ENCODE data around the gene SCN8A.
"Not testable (repeated sequence)": the region's sequence is repeated elsewhere in the genome, so short reads cannot be mapped to it uniquely, and the experiment has no call there.

The SCN8A gene

GRCh38 chr12:51793201-51793600, 202.2 kb downstream of the SCN8A start:
- Histone ChIP-seq H3K4me3 (ENCODE audit: insufficient read depth, low read depth, low read length, poor library complexity, severe bottlenecking) (no peak overlapping the region), H3K36me3 (ENCODE audit: control insufficient read depth, insufficient read depth, low read length) (no peaks in the 10 kb centered on the region), H3K4me1 (ENCODE audit: control insufficient read depth, insufficient read depth, low read length, poor library complexity, severe bottlenecking) (no peaks in the 10 kb centered on the region), H3K27me3 (replicated peaks; ENCODE audit: control insufficient read depth, insufficient read depth, low read length, poor library complexity, severe bottlenecking) (no peaks in the 10 kb centered on the region), H3K27ac (ENCODE audit: insufficient read depth, low read length, poor library complexity, severe bottlenecking) (no peak overlapping the region), H3K9me3 (ENCODE audit: control insufficient read depth, low read length) (no peaks in the 10 kb centered on the region)
- DNase-seq, result no peak

GRCh38 chr12:51797301-51797700, 206.3 kb downstream of the SCN8A start:
- Histone ChIP-seq H3K27ac (ENCODE audit: insufficient read depth, low read length, poor library complexity, severe bottlenecking) (no peak overlapping the region), H3K36me3 (ENCODE audit: control insufficient read depth, insufficient read depth, low read length) (no peaks in the 10 kb centered on the region)
- DNase-seq, result no peak

GRCh38 chr12:51798051-51798450, 207.0 kb downstream of the SCN8A start:
- H3K4me1 ChIP-seq (ENCODE audit: control insufficient read depth, insufficient read depth, low read length, poor library complexity, severe bottlenecking); DNase-seq; H3K4me3 ChIP-seq (ENCODE audit: insufficient read depth, low read depth, low read length, poor library complexity, severe bottlenecking); H3K27me3 ChIP-seq (replicated peaks; ENCODE audit: control insufficient read depth, insufficient read depth, low read length, poor library complexity, severe bottlenecking); H3K36me3 ChIP-seq (ENCODE audit: control insufficient read depth, insufficient read depth, low read length); H3K27ac ChIP-seq (ENCODE audit: insufficient read depth, low read length, poor library complexity, severe bottlenecking); H3K9me3 ChIP-seq (ENCODE audit: control insufficient read depth, low read length): not testable (repeated sequence)

More at GRCh38 chr12:51797301-51797700, 206.3 kb downstream of the SCN8A start:
- no peaks in the 10 kb centered on the region for H3K4me1 ChIP-seq (ENCODE audit: control insufficient read depth, insufficient read depth, low read length, poor library complexity, severe bottlenecking)
- H3K4me3 ChIP-seq (ENCODE audit: insufficient read depth, low read depth, low read length, poor library complexity, severe bottlenecking), result no peak overlapping the region
- no peaks in the 10 kb centered on the region for H3K9me3 ChIP-seq (ENCODE audit: control insufficient read depth, low read length)
- H3K27me3 ChIP-seq (replicated peaks; ENCODE audit: control insufficient read depth, insufficient read depth, low read length, poor library complexity, severe bottlenecking), result no peaks in the 10 kb centered on the region

DNA sequence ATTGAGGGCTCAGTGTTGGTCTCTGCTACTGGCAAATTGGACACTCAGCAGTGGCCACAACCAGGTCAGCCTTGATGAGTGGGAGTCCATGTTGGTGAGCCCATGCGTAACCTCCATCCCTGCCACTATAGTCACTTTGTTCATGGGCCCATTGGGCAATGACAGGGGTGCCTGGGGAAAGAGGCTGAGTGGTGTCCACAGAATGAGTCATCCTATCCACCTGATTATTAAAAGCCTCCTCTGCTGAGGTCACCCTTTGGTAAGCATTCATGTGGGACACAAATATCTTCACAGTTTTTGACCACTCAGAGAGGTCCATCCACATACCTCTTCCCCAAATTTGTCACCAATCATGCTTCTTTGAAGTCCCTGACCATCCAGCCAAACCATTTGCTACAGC, 207.5 kb downstream of the SCN8A start:
- Histone ChIP-seq H3K27me3 (replicated peaks; ENCODE audit: control insufficient read depth, insufficient read depth, low read length, poor library complexity, severe bottlenecking) (no peaks in the 10 kb centered on the region), H3K27ac (ENCODE audit: insufficient read depth, low read length, poor library complexity, severe bottlenecking) (no peak overlapping the region), H3K36me3 (ENCODE audit: control insufficient read depth, insufficient read depth, low read length) (no peaks in the 10 kb centered on the region), H3K4me3 (ENCODE audit: insufficient read depth, low read depth, low read length, poor library complexity, severe bottlenecking) (no peak overlapping the region), H3K4me1 (ENCODE audit: control insufficient read depth, insufficient read depth, low read length, poor library complexity, severe bottlenecking) (no peaks in the 10 kb centered on the region), H3K9me3 (ENCODE audit: control insufficient read depth, low read length) (no peaks in the 10 kb centered on the region)
- DNase-seq, result no peak

- Histone ChIP-seq H3K27me3 (replicated peaks; ENCODE audit: control insufficient read depth, insufficient read depth, low read length, poor library complexity, severe bottlenecking) (no peaks in the 10 kb centered on the region), H3K4me3 (ENCODE audit: insufficient read depth, low read depth, low read length, poor library complexity, severe bottlenecking) (no peak overlapping the region), H3K4me1 (ENCODE audit: control insufficient read depth, insufficient read depth, low read length, poor library complexity, severe bottlenecking) (no peaks in the 10 kb centered on the region), H3K36me3 (ENCODE audit: control insufficient read depth, insufficient read depth, low read length) (no peaks in the 10 kb centered on the region), H3K9me3 (ENCODE audit: control insufficient read depth, low read length) (no peaks in the 10 kb centered on the region), H3K27ac (ENCODE audit: insufficient read depth, low read length, poor library complexity, severe bottlenecking) (no peak overlapping the region)
- no peak for DNase-seq
Measured at GRCh38 chr12:51801027-51801426, 210.0 kb downstream of the SCN8A start.

DNA sequence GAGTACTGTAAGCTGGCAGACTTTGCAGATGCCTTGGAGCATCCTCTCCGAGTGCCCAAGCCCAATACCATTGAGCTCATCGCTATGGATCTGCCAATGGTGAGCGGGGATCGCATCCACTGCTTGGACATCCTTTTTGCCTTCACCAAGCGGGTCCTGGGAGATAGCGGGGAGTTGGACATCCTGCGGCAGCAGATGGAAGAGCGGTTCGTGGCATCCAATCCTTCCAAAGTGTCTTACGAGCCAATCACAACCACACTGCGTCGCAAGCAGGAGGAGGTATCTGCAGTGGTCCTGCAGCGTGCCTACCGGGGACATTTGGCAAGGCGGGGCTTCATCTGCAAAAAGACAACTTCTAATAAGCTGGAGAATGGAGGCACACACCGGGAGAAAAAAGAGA, 215.9 kb downstream of the SCN8A start:
- Histone ChIP-seq H3K36me3 (ENCODE audit: control insufficient read depth, insufficient read depth, low read length) (no peaks in the 10 kb centered on the region), H3K27ac (ENCODE audit: insufficient read depth, low read length, poor library complexity, severe bottlenecking) (no peak overlapping the region), H3K4me3 (ENCODE audit: insufficient read depth, low read depth, low read length, poor library complexity, severe bottlenecking) (no peak overlapping the region), H3K9me3 (ENCODE audit: control insufficient read depth, low read length) (no peaks in the 10 kb centered on the region), H3K27me3 (replicated peaks; ENCODE audit: control insufficient read depth, insufficient read depth, low read length, poor library complexity, severe bottlenecking) (no peaks in the 10 kb centered on the region), H3K4me1 (ENCODE audit: control insufficient read depth, insufficient read depth, low read length, poor library complexity, severe bottlenecking) (no peaks in the 10 kb centered on the region)
- DNase-seq, result no peak

- H3K4me1 ChIP-seq (ENCODE audit: control insufficient read depth, insufficient read depth, low read length, poor library complexity, severe bottlenecking), result peaks cover 3% of the 10 kb centered on the region
- H3K27ac ChIP-seq (ENCODE audit: insufficient read depth, low read length, poor library complexity, severe bottlenecking), result no peak overlapping the region
- no peak for DNase-seq
Measured at GRCh38 chr12:51809193-51809592, 218.2 kb downstream of the SCN8A start.

GRCh38 chr12:51811203-51812202, 220.5 kb downstream of the SCN8A start:
- H3K9me3 ChIP-seq (ENCODE audit: control insufficient read depth, low read length), result no peaks in the 10 kb centered on the region
- H3K36me3 ChIP-seq (ENCODE audit: control insufficient read depth, insufficient read depth, low read length), result no peaks in the 10 kb centered on the region
- H3K27me3 ChIP-seq (replicated peaks; ENCODE audit: control insufficient read depth, insufficient read depth, low read length, poor library complexity, severe bottlenecking), result no peaks in the 10 kb centered on the region
- peaks cover 5% of the 10 kb centered on the region for H3K4me1 ChIP-seq (ENCODE audit: control insufficient read depth, insufficient read depth, low read length, poor library complexity, severe bottlenecking)
- no peak overlapping the region for H3K4me3 ChIP-seq (ENCODE audit: insufficient read depth, low read depth, low read length, poor library complexity, severe bottlenecking)
- H3K27ac ChIP-seq (ENCODE audit: insufficient read depth, low read length, poor library complexity, severe bottlenecking), result no peak overlapping the region
- no peak for DNase-seq

More at GRCh38 chr12:51809193-51809592, 218.2 kb downstream of the SCN8A start:
- no peaks in the 10 kb centered on the region for H3K27me3 ChIP-seq (replicated peaks; ENCODE audit: control insufficient read depth, insufficient read depth, low read length, poor library complexity, severe bottlenecking)
- H3K9me3 ChIP-seq (ENCODE audit: control insufficient read depth, low read length), result no peaks in the 10 kb centered on the region
- no peaks in the 10 kb centered on the region for H3K36me3 ChIP-seq (ENCODE audit: control insufficient read depth, insufficient read depth, low read length)
- H3K4me3 ChIP-seq (ENCODE audit: insufficient read depth, low read depth, low read length, poor library complexity, severe bottlenecking), result no peak overlapping the region

- Histone ChIP-seq H3K9me3 (ENCODE audit: control insufficient read depth, low read length) (no peaks in the 10 kb centered on the region), H3K36me3 (ENCODE audit: control insufficient read depth, insufficient read depth, low read length) (no peaks in the 10 kb centered on the region), H3K4me1 (ENCODE audit: control insufficient read depth, insufficient read depth, low read length, poor library complexity, severe bottlenecking) (peaks cover 5% of the 10 kb centered on the region), H3K4me3 (ENCODE audit: insufficient read depth, low read depth, low read length, poor library complexity, severe bottlenecking) (no peak overlapping the region), H3K27ac (ENCODE audit: insufficient read depth, low read length, poor library complexity, severe bottlenecking) (no peak overlapping the region), H3K27me3 (replicated peaks; ENCODE audit: control insufficient read depth, insufficient read depth, low read length, poor library complexity, severe bottlenecking) (no peaks in the 10 kb centered on the region)
- no peak for DNase-seq
Measured at GRCh38 chr12:51812871-51813270, 221.8 kb downstream of the SCN8A start.

DNA sequence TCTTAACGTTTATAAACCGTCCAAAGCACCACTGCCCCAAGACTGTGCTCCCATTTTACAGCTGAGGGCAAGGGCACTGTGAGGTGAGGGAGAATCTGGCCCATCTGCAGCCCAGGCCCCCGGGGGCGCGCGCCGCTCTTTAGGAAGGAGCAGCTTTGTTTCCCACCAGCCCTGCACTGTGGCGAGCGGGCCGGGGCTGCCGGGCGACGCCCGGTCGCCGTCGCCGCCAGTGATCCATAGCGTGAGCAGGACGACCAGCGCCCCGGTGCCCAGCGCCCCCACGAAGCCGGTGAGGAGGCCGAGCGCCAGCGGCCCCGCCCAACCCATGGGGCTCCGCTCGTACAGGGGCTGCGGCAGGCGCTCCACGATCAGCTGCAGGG, 222.9 kb downstream of the SCN8A start:
- Histone ChIP-seq H3K27me3 (replicated peaks; ENCODE audit: control insufficient read depth, insufficient read depth, low read length, poor library complexity, severe bottlenecking) (no peaks in the 10 kb centered on the region), H3K4me1 (ENCODE audit: control insufficient read depth, insufficient read depth, low read length, poor library complexity, severe bottlenecking) (peaks cover 5% of the 10 kb centered on the region), H3K9me3 (ENCODE audit: control insufficient read depth, low read length) (no peaks in the 10 kb centered on the region), H3K36me3 (ENCODE audit: control insufficient read depth, insufficient read depth, low read length) (no peaks in the 10 kb centered on the region), H3K4me3 (ENCODE audit: insufficient read depth, low read depth, low read length, poor library complexity, severe bottlenecking) (peak overlapping the region; percentile 48), H3K27ac (ENCODE audit: insufficient read depth, low read length, poor library complexity, severe bottlenecking) (no peak overlapping the region)
- no peak for DNase-seq
